DND-41 (cell line): ENCODE measurements around the gene HNF1B.

Source experiments
- EZH2 ChIP-seq: IDR thresholded peaks from 3 replicates; pipeline ENCODE4 v1.6.1; 2012; ENCODE audit warnings: borderline replicate concordance, low read depth, mild to moderate bottlenecking, moderate library complexity, low read length, inconsistent platforms; ENCODE audit not compliant: severe bottlenecking
- TF ChIP-seq, protein P1 (sequence below): IDR thresholded peaks from 2 replicates; pipeline ENCODE4 v1.5.1; 2012; ENCODE audit warnings: borderline replicate concordance, low read length, moderate library complexity, mild to moderate bottlenecking; ENCODE audit not compliant: poor library complexity, severe bottlenecking; ENCODE audit errors: extremely low read depth

DNA sequence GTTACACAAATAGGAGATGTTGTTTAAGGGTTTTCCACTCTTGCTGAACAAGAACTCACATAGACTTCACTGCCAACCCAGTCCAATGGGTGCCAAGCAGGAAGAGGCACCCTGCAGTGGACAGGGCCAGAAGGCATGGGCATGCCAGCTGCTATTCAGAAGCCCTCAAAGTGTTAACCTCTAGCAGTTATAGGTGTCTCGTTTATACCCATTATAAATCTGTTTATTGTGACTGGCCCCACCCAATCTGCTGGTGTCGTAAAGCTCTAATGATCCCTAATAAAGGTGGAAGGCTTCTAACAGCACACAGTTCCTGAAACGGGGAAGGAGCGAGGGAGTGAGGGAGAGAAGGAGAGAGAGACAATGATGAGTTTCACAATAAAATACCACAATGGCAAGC lies 23.9 kb downstream of the HNF1B start:
- TF ChIP-seq, protein P1, sequence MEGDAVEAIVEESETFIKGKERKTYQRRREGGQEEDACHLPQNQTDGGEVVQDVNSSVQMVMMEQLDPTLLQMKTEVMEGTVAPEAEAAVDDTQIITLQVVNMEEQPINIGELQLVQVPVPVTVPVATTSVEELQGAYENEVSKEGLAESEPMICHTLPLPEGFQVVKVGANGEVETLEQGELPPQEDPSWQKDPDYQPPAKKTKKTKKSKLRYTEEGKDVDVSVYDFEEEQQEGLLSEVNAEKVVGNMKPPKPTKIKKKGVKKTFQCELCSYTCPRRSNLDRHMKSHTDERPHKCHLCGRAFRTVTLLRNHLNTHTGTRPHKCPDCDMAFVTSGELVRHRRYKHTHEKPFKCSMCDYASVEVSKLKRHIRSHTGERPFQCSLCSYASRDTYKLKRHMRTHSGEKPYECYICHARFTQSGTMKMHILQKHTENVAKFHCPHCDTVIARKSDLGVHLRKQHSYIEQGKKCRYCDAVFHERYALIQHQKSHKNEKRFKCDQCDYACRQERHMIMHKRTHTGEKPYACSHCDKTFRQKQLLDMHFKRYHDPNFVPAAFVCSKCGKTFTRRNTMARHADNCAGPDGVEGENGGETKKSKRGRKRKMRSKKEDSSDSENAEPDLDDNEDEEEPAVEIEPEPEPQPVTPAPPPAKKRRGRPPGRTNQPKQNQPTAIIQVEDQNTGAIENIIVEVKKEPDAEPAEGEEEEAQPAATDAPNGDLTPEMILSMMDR = no peak
- TF ChIP-seq EZH2 = no peak
